Lung (tissue), 12 donors: ENCODE data around the gene IFTAP. TPM values are rescaled to one million over a fixed set of nuclear protein-coding genes. Genes with fewer than 3 reads are reported as not detected.

Source experiments
- ATAC-seq: fragments of 200-7000 bp; cut with Tn5 transposase; one replicate; pipeline ENCODE4 v1.9.1; 2020; ENCODE audit warnings: moderate number of reproducible peaks; ENCODE audit not compliant: insufficient read depth, low FRiP score
- DNase-seq, 3 donors: peaks; one replicate each; pipeline ENCODE4 v3.0.0-alpha.2; 2013 to 2017
- H3K27ac ChIP-seq, 2 donors: one replicate each; pipeline ENCODE4 v1.5.1; 2013; ENCODE audit warnings: mild to moderate bottlenecking in 2 of 2, moderate library complexity in 2 of 2, control low read depth in 1 of 2, inconsistent platforms in 1 of 2, low read depth in 1 of 2, low read length in 1 of 2
- H3K27me3 ChIP-seq, 3 donors: one replicate each; pipeline ENCODE4 v1.5.1; 2013; ENCODE audit warnings: low read length in 2 of 3; ENCODE audit not compliant: control insufficient read depth in 3 of 3, insufficient read depth in 3 of 3
- H3K36me3 ChIP-seq, 4 donors: one replicate each; pipeline ENCODE4 v1.5.1; 2013; ENCODE audit warnings: low read length in 4 of 4, mild to moderate bottlenecking in 1 of 4, moderate library complexity in 1 of 4; ENCODE audit not compliant: control insufficient read depth in 4 of 4, insufficient read depth in 4 of 4
- H3K4me1 ChIP-seq, 5 donors: one replicate each; pipeline ENCODE4 v1.5.1; 2013; ENCODE audit warnings: low read length in 5 of 5, mild to moderate bottlenecking in 2 of 5, moderate library complexity in 1 of 5; ENCODE audit not compliant: control insufficient read depth in 5 of 5, insufficient read depth in 5 of 5
- H3K4me3 ChIP-seq: one replicate; pipeline ENCODE4 v1.5.1; 2013; ENCODE audit warnings: mild to moderate bottlenecking, control low read depth, moderate library complexity
- H3K9ac ChIP-seq, 2 donors: one replicate each; pipeline ENCODE4 v1.5.1; 2013; ENCODE audit warnings: low read length in 2 of 2, control low read depth in 1 of 2; ENCODE audit not compliant: insufficient read depth in 1 of 2
- H3K9me3 ChIP-seq, 4 donors: one replicate each; pipeline ENCODE4 v1.5.1; 2013; ENCODE audit warnings: low read length in 3 of 4, mild to moderate bottlenecking in 1 of 4, moderate library complexity in 1 of 4; ENCODE audit not compliant: control insufficient read depth in 4 of 4, insufficient read depth in 3 of 4
- CTCF ChIP-seq: IDR thresholded peaks from 2 replicates; pipeline ENCODE4 v1.5.1; 2012; ENCODE audit warnings: mild to moderate bottlenecking; ENCODE audit errors: control extremely low read depth, extremely low read depth
- WGBS, 2 donors: extraction: QIAGEN DNeasy Blood & Tissue Kit; methylation state at CpG; one replicate each; pipeline ENCODE4 v1.1.7; 2013; 5-methylcytosine and 5-hydroxymethylcytosine counted together
- polyA plus RNA-seq, 2 donors: library from polyadenylated mRNA; stranded (reverse); fragments of 200-250 nt; gene quantifications; one replicate each; pipeline ENCODE4 v1.2.1, GENCODE V29; 2013
- total RNA-seq, 2 donors: library from RNA; depleted of rRNA in 1 of 2; stranded (reverse); fragments of >200 nt in 1 of 2; gene quantifications; one replicate each; pipeline ENCODE4 v1.2.1, GENCODE V29; 2014 to 2021
- donor health status: control.
- donor health status: control.
- donor health status: Bipolar disorder and iron deficiency.
- donor health status: healthy.
- donor health status: DM: yes; HTN: yes; CAD: no.

IFTAP gene
- total and polyA plus RNA-seq, 4 donors: 17.7 to 36.1 (median 24.5) TPM

GRCh38 chr11:36688571-36689291 lies 94.4 kb downstream of the IFTAP start:
- H3K27ac ChIP-seq: no peak overlapping the region
- no peak for TF ChIP-seq CTCF
- no peak overlapping the region for H3K9ac ChIP-seq
- no peak overlapping the region for H3K4me3 ChIP-seq
- DNase-seq: no peak
- no peaks in the 10 kb centered on the region for H3K36me3 ChIP-seq
- ATAC-seq: no peak
- peaks cover 0 to 24% (median 0%) of the 10 kb centered on the region in 5 donors for H3K4me1 ChIP-seq
- peaks cover 0 to 2% (median 0%) of the 10 kb centered on the region in 4 donors for H3K9me3 ChIP-seq
- H3K27me3 ChIP-seq: no peaks in the 10 kb centered on the region
- 75 to 78% methylated on average over 7 of the region's 7 CpGs for WGBS, 2 donors

- WGBS, 2 donors: 92 to 97% methylated on average over 4 of the region's 4 CpGs
- no peak overlapping the region for H3K27ac ChIP-seq
- no peak for DNase-seq
- no peak overlapping the region for H3K4me3 ChIP-seq
- H3K9ac ChIP-seq: no peak overlapping the region
- no peaks in the 10 kb centered on the region for H3K27me3 ChIP-seq
- no peaks in the 10 kb centered on the region for H3K36me3 ChIP-seq
- ATAC-seq: no peak
- no peak for TF ChIP-seq CTCF
- peaks cover 0 to 2% (median 0%) of the 10 kb centered on the region in 4 donors for H3K9me3 ChIP-seq
- peaks cover 0 to 30% (median 2%) of the 10 kb centered on the region in 5 donors for H3K4me1 ChIP-seq
Measured at GRCh38 chr11:36689442-36689841, 95.1 kb downstream of the IFTAP start.

- H3K27me3 ChIP-seq: no peaks in the 10 kb centered on the region
- H3K4me3 ChIP-seq: no peak overlapping the region
- peaks cover 0 to 36% (median 6%) of the 10 kb centered on the region in 5 donors for H3K4me1 ChIP-seq
- no peak overlapping the region for H3K27ac ChIP-seq
- DNase-seq (no peak), ATAC-seq (no peak)
- H3K9ac ChIP-seq: no peak overlapping the region
- no peaks in the 10 kb centered on the region for H3K36me3 ChIP-seq
- no peak for TF ChIP-seq CTCF
- WGBS, 2 donors: 71 to 87% methylated on average over 1 of the region's 1 CpG
- no peaks in the 10 kb centered on the region for H3K9me3 ChIP-seq
Measured at GRCh38 chr11:36692704-36693103, 98.4 kb downstream of the IFTAP start.
